Mesothelial cell of epicardium (in vitro differentiated cells): ENCODE results near the gene GRIN2A. TPM values are rescaled to one million over a fixed set of nuclear protein-coding genes. Genes with fewer than 3 reads are reported as not detected.

ENCODE experiments used
- DNase-seq, 2 experiments: peaks; one replicate each; pipeline ENCODE4 v3.0.0; 2021; ENCODE audit warnings: low spot score in 2 of 2; ENCODE audit not compliant: unreplicated experiment in 2 of 2
- H3K27ac Mint-ChIP-seq: 2 replicates; pipeline ENCODE4 v1.8.0; 2021; ENCODE audit warnings: mixed read lengths
- H3K27me3 Mint-ChIP-seq: 2 replicates; pipeline ENCODE4 v1.8.0; 2021; ENCODE audit warnings: low read depth, mixed read lengths
- H3K36me3 Mint-ChIP-seq: 2 replicates; pipeline ENCODE4 v1.8.0; 2021; ENCODE audit warnings: mixed read lengths
- H3K4me1 Mint-ChIP-seq: 2 replicates; pipeline ENCODE4 v1.8.0; 2021; ENCODE audit warnings: mixed read lengths
- H3K4me3 Mint-ChIP-seq: 2 replicates; pipeline ENCODE4 v1.8.0; 2021; ENCODE audit warnings: mild to moderate bottlenecking, moderate library complexity, mixed read lengths
- H3K9me3 Mint-ChIP-seq: 2 replicates; pipeline ENCODE4 v1.8.0; 2021; ENCODE audit warnings: mixed read lengths
- total RNA-seq: library from RNA; stranded (reverse); gene quantifications from 3 replicates; pipeline ENCODE4 v1.2.1, GENCODE V29; 2021
- TF ChIP-seq, protein P1 (sequence below): fragments of 200-600 bp; sonication (generic); IDR thresholded peaks from one replicate; pipeline ENCODE4 v1.5.0; 2021; ENCODE audit warnings: antibody characterized with exemption; ENCODE audit not compliant: unreplicated experiment

The GRIN2A gene
- total RNA-seq, 1 donor from 2014 or later, result 4.9 TPM

DNA sequence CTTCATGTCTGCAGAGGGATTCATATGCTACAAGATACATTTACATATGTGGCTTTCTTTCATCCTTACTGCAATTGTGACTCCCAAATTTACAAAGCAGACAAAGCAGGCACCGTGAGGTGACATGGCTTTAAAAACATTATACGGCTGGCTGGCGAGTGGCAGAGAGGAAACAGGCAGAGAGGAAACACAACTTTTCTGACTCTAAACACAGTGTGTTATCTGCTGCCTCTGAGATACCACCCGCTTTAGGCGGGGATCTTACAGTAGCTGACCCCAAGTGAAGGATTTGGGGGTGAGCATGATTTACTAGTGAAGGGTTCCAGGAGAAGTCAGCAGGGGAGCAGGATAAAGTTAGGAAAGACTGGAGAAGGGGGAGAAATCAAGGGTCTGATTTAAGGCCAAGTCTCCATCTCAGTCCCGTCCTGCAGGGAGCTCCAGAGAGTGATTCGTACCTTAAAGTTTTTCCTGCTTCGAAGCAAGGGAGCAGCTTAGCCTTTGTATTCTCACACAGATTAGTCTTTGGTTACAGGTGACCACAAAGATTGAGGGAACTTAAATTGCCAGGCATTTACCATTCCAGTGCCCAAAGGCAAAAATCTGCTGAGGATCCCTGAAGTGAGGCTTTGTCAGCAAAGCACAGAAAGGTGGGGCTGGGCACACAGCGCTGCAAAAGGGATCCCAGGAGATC is 355.0 kb downstream of the GRIN2A start:
- H3K4me1 Mint-ChIP-seq, result no peaks in the 10 kb centered on the region
- no peak overlapping the region for H3K4me3 Mint-ChIP-seq
- no peaks in the 10 kb centered on the region for H3K36me3 Mint-ChIP-seq
- DNase-seq, result no peak
- H3K9me3 Mint-ChIP-seq, result no peaks in the 10 kb centered on the region
- H3K27ac Mint-ChIP-seq, result no peak overlapping the region
- peaks cover 46% of the 10 kb centered on the region for H3K27me3 Mint-ChIP-seq
- TF ChIP-seq, protein P1, sequence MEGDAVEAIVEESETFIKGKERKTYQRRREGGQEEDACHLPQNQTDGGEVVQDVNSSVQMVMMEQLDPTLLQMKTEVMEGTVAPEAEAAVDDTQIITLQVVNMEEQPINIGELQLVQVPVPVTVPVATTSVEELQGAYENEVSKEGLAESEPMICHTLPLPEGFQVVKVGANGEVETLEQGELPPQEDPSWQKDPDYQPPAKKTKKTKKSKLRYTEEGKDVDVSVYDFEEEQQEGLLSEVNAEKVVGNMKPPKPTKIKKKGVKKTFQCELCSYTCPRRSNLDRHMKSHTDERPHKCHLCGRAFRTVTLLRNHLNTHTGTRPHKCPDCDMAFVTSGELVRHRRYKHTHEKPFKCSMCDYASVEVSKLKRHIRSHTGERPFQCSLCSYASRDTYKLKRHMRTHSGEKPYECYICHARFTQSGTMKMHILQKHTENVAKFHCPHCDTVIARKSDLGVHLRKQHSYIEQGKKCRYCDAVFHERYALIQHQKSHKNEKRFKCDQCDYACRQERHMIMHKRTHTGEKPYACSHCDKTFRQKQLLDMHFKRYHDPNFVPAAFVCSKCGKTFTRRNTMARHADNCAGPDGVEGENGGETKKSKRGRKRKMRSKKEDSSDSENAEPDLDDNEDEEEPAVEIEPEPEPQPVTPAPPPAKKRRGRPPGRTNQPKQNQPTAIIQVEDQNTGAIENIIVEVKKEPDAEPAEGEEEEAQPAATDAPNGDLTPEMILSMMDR, result no peak

DNA sequence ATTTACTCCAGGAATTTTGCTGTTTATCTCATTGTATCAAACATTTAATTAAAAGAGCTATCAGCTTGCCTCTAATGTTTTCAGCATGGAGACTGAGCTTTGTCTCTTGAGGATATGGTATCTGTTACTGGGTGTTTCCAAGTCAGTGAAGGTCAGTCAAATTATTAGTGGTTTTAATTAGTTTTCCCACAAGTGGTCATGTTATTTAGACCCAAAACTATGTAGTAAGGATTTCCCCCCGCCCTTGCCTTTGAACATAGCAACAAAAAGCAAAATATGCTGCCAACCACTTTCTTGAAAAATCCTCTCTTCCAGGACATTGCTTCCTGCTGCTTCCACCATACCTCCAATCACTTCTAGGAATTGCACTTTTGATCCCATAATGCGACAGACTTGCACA is 355.6 kb downstream of the GRIN2A start:
- no peaks in the 10 kb centered on the region for H3K36me3 Mint-ChIP-seq
- H3K4me1 Mint-ChIP-seq, result peaks cover 4% of the 10 kb centered on the region
- no peak overlapping the region for H3K27ac Mint-ChIP-seq
- no peaks in the 10 kb centered on the region for H3K9me3 Mint-ChIP-seq
- no peak for DNase-seq
- H3K4me3 Mint-ChIP-seq, result no peak overlapping the region
- H3K27me3 Mint-ChIP-seq, result peaks cover 52% of the 10 kb centered on the region
- TF ChIP-seq, protein P1, result no peak

DNA sequence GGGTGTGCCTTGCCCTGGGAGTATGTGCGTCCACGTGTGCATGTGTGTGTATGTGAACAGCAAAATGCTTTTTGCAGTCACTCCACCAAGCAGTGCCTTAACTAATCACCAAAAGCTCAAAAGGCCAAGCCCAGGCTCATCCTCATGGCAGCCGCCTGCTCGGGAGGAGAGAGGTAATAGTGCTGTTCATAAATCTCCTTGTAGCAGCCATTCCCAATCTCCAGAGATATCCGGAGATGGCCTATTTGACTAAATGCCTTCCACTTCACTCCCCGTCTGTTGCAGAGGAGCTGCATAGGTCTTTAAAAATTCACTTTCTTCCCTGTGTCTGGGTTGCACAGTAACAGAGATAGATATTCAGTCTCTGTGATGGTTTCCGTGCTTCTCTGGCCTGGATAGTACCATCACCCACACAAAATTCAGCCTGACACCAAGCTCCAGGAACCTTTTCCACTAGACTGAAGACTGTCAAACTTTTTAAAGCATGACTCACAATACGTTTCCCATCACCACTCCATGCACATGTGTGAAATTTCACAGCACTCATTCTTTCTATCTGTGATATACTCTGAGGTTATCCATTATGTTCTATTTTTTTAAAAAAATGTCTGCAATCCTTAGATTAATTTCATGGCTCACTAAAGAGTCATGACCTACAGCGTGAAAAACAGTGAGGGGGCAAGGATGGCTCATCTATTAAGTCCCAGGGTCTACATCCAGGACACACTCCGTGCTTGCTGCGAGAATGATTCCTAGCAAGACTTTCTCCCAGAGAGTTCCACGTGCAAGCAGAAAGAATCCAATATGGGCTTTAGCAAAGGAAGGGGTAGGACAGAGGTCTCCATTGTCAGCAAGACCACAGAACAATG is 357.8 kb downstream of the GRIN2A start:
- Mint-ChIP-seq H3K4me1 (peaks cover 12% of the 10 kb centered on the region), H3K9me3 (no peaks in the 10 kb centered on the region)
- TF ChIP-seq, protein P1, result no peak

DNA sequence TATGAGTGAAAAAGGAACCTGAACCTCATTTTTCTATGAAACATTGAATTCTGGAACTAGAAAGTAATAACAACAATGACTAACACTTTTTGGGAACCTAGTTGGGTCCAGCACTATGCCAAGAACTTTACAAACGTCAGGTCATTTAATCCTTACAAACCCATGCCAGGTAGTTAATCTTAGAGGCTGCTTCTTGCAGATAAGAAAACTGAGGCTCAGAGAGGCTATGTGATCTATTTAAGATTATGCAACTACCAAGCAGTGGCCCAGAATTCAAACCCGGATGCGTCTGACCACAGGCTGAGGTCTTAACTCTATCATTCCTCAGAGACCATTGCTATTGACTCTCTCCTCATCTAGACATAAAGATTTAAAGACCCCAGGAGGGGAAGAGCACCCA is 358.7 kb downstream of the GRIN2A start:
- TF ChIP-seq, protein P1, result no peak
- no peaks in the 10 kb centered on the region for H3K9me3 Mint-ChIP-seq
- peaks cover 12% of the 10 kb centered on the region for H3K4me1 Mint-ChIP-seq
- H3K36me3 Mint-ChIP-seq, result no peaks in the 10 kb centered on the region
- no peak for DNase-seq
- H3K27me3 Mint-ChIP-seq, result peaks cover 50% of the 10 kb centered on the region
- H3K27ac Mint-ChIP-seq, result no peak overlapping the region
- H3K4me3 Mint-ChIP-seq, result no peak overlapping the region

More for the DNA sequence above, 357.8 kb downstream of the GRIN2A start:
- no peak for DNase-seq
- no peak overlapping the region for H3K4me3 Mint-ChIP-seq
- H3K27me3 Mint-ChIP-seq, result peaks cover 60% of the 10 kb centered on the region
- H3K36me3 Mint-ChIP-seq, result no peaks in the 10 kb centered on the region
- no peak overlapping the region for H3K27ac Mint-ChIP-seq

DNA sequence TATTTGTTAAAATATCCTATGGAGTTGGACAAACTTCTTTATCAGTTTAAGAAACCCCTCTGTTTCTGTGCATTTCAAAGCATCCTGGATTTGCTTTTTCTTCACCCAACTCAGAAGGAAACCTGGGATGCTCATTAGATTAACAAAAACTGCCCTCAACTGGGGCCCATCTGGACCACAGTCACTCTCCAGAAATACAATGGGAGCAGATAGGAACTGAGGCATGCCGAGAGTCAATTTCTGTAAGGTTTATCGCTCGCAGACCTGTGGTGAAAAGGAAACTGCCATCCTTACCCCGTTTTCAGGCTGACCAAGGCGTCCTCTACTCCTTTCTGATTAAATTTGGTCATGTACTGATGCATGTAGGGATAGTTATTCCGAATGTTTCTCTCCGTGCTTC is 360.3 kb downstream of the GRIN2A start:
- no peak overlapping the region for H3K4me3 Mint-ChIP-seq
- H3K27ac Mint-ChIP-seq, result no peak overlapping the region
- peaks cover 12% of the 10 kb centered on the region for H3K4me1 Mint-ChIP-seq

More for the DNA sequence above, 360.3 kb downstream of the GRIN2A start:
- TF ChIP-seq, protein P1, result no peak
- no peaks in the 10 kb centered on the region for H3K9me3 Mint-ChIP-seq
- no peak for DNase-seq
- no peaks in the 10 kb centered on the region for H3K36me3 Mint-ChIP-seq
- peaks cover 40% of the 10 kb centered on the region for H3K27me3 Mint-ChIP-seq
